NT2/D1 (cell line): ENCODE measurements around the gene IQSEC3.
"Not testable (repeated sequence)": the region's sequence is repeated elsewhere in the genome, so short reads cannot be mapped to it uniquely, and the experiment has no call there.

ENCODE experiments used
- SUZ12 ChIP-seq: IDR thresholded peaks from 2 replicates; pipeline ENCODE4 v1.6.1; 2011; ENCODE audit not compliant: insufficient read length, insufficient read depth; ENCODE audit errors: extremely low read depth
- YY1 ChIP-seq: IDR thresholded peaks from 2 replicates; pipeline ENCODE4 v1.6.1; 2011; ENCODE audit not compliant: insufficient read length, insufficient read depth

GRCh38 chr12:66428-66781 is at the start of gene IQSEC3:
- TF ChIP-seq YY1, SUZ12: not testable (repeated sequence)
